ENCODE data around the gene LCK. TPM values are rescaled to one million over a fixed set of nuclear protein-coding genes. Genes with fewer than 3 reads are reported as not detected.

The LCK gene
- total and polyA plus RNA-seq, 3 experiments from 2014 or later: 288 to 937 (median 297) TPM

DNA sequence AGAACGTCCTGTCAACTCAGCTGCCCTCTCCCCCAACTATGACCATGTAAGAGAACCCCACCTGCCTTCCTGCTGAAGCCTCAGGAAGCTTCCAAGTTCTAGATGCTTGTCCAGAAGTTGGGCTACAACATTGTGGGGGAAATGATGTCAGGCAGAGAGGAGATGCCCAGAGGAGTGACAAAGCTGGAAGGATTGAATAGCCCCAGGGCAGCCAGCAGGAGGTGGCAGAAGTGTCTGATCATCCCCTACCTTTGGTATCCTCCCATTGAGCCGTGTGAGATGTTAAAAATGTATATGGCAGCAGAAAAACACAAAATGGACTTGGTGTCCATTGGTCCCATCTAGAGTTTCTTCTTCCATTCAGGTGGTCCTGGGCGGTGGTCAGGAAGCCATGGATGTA, 22.3 kb upstream of the LCK start:
- Histone ChIP-seq H3K9me3 (ENCODE audit: low read length) (no peaks in the 10 kb centered on the region), H3K27ac (ENCODE audit: low read depth, low read length) (no peak overlapping the region), H3K27me3 (ENCODE audit: insufficient read depth, low read length, poor library complexity, severe bottlenecking) (no peaks in the 10 kb centered on the region), H3K36me3 (ENCODE audit: insufficient read depth, low read length) (peaks cover 35% of the 10 kb centered on the region), H3K4me3 (ENCODE audit: low read length) (no peak overlapping the region), H3K4me1 (ENCODE audit: insufficient read depth, low read length) (peaks cover 7% of the 10 kb centered on the region)
- H3K27ac Mint-ChIP-seq: peak overlapping the region in 6 of 8 donors; percentile 6 to 54 (median 24)
- no peaks in the 10 kb centered on the region for H3K9me3 Mint-ChIP-seq
- peaks cover 5 to 66% (median 18%) of the 10 kb centered on the region in 3 donors for H3K36me3 Mint-ChIP-seq
- ChIA-PET POLR2A (interaction anchor here (1.3 kb wide), 1 partner anchor 46 kb away, joined by 4 read pairs; no protein-coding TSS in a partner anchor), CTCF (interaction anchor here (1.3 to 3.7 kb wide), 3 partner anchors 12 to 20 kb away, joined by 4 to 27 read pairs (median 9); no protein-coding TSS in a partner anchor)
- H3K4me3 Mint-ChIP-seq: no peak overlapping the region
- peaks cover 12 to 21% (median 20%) of the 10 kb centered on the region in 3 donors for H3K4me1 Mint-ChIP-seq
- no peaks in the 10 kb centered on the region for H3K27me3 Mint-ChIP-seq
- DNase-seq: no peak

DNA sequence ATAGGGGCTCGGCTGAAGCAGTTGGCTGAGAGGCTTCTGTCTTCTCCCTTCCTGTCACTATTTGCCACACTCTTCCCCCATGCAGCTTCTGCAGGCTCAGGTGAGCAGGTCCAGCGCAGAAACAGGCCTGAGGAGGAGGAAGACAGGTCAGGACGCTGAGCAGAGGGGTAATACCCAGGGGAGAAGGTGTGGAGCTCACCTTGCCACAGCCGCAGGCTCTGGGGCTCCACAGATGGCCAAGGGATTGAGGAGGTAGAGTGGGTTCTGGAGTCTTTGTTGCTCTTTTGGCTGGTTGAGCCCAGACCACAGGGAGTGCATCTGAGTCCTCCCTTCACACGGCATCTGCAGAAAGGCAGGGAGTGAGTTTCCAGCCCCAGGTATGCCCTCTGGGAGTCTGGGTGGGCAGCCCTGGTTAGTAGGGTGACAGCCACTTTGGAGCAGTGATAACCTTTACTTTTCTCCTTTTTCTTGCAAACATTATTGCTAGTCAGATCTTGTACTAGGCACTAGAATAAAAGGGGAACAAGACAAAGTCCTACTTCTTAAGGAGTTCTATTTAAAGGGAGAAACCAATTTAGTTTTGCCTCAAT, 19.1 kb upstream of the LCK start:
- Mint-ChIP-seq H3K4me3 (no peak overlapping the region), H3K36me3 (peaks cover 5 to 46% (median 14%) of the 10 kb centered on the region in 3 donors), H3K4me1 (peaks cover 4 to 13% (median 5%) of the 10 kb centered on the region in 3 donors), H3K27me3 (no peaks in the 10 kb centered on the region), H3K9me3 (no peaks in the 10 kb centered on the region), H3K27ac (peak overlapping the region in 2 of 8 donors; percentile 39 to 61)
- peaks cover 23% of the 10 kb centered on the region for H3K36me3 ChIP-seq (ENCODE audit: insufficient read depth, low read length)
- H3K27ac ChIP-seq (ENCODE audit: low read depth, low read length): no peak overlapping the region
- POLR2A ChIA-PET: no interaction called here
- no peaks in the 10 kb centered on the region for H3K9me3 ChIP-seq (ENCODE audit: low read length)
- CTCF ChIA-PET: interaction anchor here (1.2 to 2.5 kb wide), 3 partner anchors 9 to 16 kb away, joined by 3 to 8 read pairs (median 4); no protein-coding TSS in a partner anchor
- no peaks in the 10 kb centered on the region for H3K4me1 ChIP-seq (ENCODE audit: insufficient read depth, low read length)
- no peaks in the 10 kb centered on the region for H3K27me3 ChIP-seq (ENCODE audit: insufficient read depth, low read length, poor library complexity, severe bottlenecking)
- DNase-seq: no peak
- no peak overlapping the region for H3K4me3 ChIP-seq (ENCODE audit: low read length)

DNA sequence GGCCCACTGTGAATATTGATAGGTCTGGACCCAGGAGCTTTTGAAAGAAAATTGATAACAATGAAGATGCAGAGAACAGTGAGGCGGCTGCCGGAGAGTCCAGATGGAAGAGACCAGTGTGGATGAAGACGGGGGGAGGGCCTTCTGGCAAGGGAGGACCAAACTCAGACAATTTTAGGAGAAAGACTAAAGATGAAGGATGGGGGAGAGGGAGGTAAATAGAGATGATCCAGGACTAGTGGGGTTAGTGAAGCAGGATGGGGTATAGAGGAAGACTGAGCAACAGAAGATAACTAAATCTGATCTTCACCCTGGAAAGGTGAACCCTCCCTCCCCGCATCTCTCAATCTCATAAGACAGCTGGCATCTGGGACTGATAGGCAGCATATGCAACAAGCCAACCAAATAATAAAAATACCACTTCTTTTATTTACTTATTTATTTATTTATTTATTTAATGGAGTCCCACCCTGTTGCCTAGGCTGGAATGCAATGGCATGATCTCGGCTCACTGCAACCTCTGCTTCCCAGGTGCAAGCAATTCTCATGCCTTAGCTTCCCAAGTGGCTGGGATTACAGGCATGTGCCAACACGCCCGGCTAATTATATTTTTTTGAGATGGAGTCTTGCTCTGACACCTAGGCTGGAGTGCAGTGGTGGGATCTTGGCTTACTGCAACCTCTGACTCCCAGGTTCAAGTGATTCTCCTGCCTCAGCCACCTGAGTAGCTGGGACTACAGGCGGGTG, 18.3 kb upstream of the LCK start:
- Mint-ChIP-seq H3K36me3 (peaks cover 5 to 39% (median 10%) of the 10 kb centered on the region in 3 donors), H3K9me3 (no peaks in the 10 kb centered on the region), H3K4me1 (peaks cover 1 to 12% (median 3%) of the 10 kb centered on the region in 3 donors), H3K27ac (peak overlapping the region in 2 of 8 donors; percentile 39 to 48), H3K4me3 (no peak overlapping the region), H3K27me3 (no peaks in the 10 kb centered on the region)
- CTCF ChIA-PET: interaction anchor here (1.9 to 2.5 kb wide), 2 partner anchors 8 to 16 kb away, joined by 4 to 8 read pairs; no protein-coding TSS in a partner anchor
- Histone ChIP-seq H3K4me1 (ENCODE audit: insufficient read depth, low read length) (no peaks in the 10 kb centered on the region), H3K36me3 (ENCODE audit: insufficient read depth, low read length) (peaks cover 18% of the 10 kb centered on the region), H3K4me3 (ENCODE audit: low read length) (no peak overlapping the region), H3K27ac (ENCODE audit: low read depth, low read length) (no peak overlapping the region), H3K9me3 (ENCODE audit: low read length) (no peaks in the 10 kb centered on the region), H3K27me3 (ENCODE audit: insufficient read depth, low read length, poor library complexity, severe bottlenecking) (no peaks in the 10 kb centered on the region)
- DNase-seq: no peak
- POLR2A ChIA-PET: interaction anchor here (0.6 kb wide), 1 partner anchor 105 kb away, joined by 7 read pairs; no protein-coding TSS in a partner anchor

DNA sequence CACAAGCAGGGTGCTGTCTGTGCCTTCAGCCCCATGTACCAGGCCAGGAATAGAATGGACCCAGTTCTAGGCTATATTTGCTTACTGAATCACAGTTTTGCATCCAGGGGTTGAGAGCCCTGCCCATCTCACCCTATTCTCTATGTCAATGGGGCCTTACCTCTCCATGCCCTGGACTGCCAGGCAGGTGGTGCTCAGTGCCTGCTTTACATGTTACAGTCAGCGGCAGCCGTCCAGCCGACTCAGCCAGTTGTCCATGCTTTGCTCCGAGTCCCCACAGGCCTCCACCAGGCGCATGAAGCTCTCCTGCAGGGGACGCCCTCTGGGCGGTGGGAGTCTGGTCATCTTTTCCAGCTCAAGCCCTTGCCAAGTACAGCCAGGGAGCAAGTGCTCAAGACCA, 16.3 kb upstream of the LCK start:
- peaks cover under 1% of the 10 kb centered on the region for H3K4me1 ChIP-seq (ENCODE audit: insufficient read depth, low read length)
- no peak for DNase-seq
- peaks cover 7% of the 10 kb centered on the region for H3K36me3 ChIP-seq (ENCODE audit: insufficient read depth, low read length)
- ChIA-PET POLR2A (interaction anchor here (0.6 kb wide), 1 partner anchor 39 kb away, joined by 3 read pairs; no protein-coding TSS in a partner anchor), CTCF (interaction anchor here (1.2 to 7.2 kb wide), 3 partner anchors 14 to 19 kb away, joined by 5 to 77 read pairs (median 6); partner anchors contain the start of genes FAM167B and LCK)
- no peaks in the 10 kb centered on the region for H3K27me3 ChIP-seq (ENCODE audit: insufficient read depth, low read length, poor library complexity, severe bottlenecking)
- Mint-ChIP-seq H3K36me3 (peaks cover 0 to 22% (median 0%) of the 10 kb centered on the region in 3 donors), H3K4me1 (peaks cover 0 to 5% (median 3%) of the 10 kb centered on the region in 3 donors), H3K27ac (no peak overlapping the region), H3K4me3 (no peak overlapping the region), H3K9me3 (no peaks in the 10 kb centered on the region), H3K27me3 (no peaks in the 10 kb centered on the region)
- no peak overlapping the region for H3K4me3 ChIP-seq (ENCODE audit: low read length)
- no peaks in the 10 kb centered on the region for H3K9me3 ChIP-seq (ENCODE audit: low read length)
- no peak overlapping the region for H3K27ac ChIP-seq (ENCODE audit: low read depth, low read length)

DNA sequence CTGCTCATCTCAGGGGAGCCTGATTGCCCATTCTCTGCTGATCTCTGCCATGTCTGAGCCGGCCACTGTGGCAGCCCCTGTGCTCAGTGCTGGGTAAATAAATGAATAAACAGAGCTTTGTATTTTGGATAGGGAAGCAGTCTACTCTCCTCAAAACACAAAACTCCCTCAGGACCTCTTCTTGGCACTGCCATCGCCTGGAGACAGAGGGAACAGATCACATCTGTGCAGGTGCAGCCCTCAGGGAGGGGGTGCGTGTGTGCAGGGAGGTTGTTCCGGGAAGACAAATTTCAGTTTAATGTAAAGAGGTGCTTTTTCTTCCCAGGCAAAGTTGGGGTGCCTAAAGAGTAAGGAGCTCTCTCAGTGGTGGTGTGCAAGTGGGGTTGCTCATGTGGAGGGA, 11.7 kb upstream of the LCK start:
- Mint-ChIP-seq H3K9me3 (no peaks in the 10 kb centered on the region), H3K4me3 (peak overlapping the region; percentile 89 to 94 (median 92)), H3K27ac (peak overlapping the region in 2 of 8 donors; percentile 68 to 89), H3K4me1 (peaks cover 5 to 32% (median 6%) of the 10 kb centered on the region in 3 donors), H3K27me3 (no peaks in the 10 kb centered on the region), H3K36me3 (peaks cover 0 to 2% (median 0%) of the 10 kb centered on the region in 3 donors)
- Histone ChIP-seq H3K4me3 (ENCODE audit: low read length) (no peak overlapping the region), H3K9me3 (ENCODE audit: low read length) (no peaks in the 10 kb centered on the region), H3K27ac (ENCODE audit: low read depth, low read length) (no peak overlapping the region), H3K36me3 (ENCODE audit: insufficient read depth, low read length) (no peaks in the 10 kb centered on the region), H3K27me3 (ENCODE audit: insufficient read depth, low read length, poor library complexity, severe bottlenecking) (no peaks in the 10 kb centered on the region), H3K4me1 (ENCODE audit: insufficient read depth, low read length) (peaks cover 16% of the 10 kb centered on the region)
- CTCF ChIA-PET: interaction anchor here (1.4 to 7.2 kb wide), 7 partner anchors 10 to 133 kb away, joined by 4 to 77 read pairs (median 9); partner anchors contain the start of genes FAM167B, HDAC1 and LCK
- POLR2A ChIA-PET: interaction anchor here (0.6 to 2.6 kb wide), 4 partner anchors 35 to 96 kb away, joined by 3 to 17 read pairs (median 6); partner anchors contain the start of genes HDAC1 and MARCKSL1
- DNase-seq: no peak

DNA sequence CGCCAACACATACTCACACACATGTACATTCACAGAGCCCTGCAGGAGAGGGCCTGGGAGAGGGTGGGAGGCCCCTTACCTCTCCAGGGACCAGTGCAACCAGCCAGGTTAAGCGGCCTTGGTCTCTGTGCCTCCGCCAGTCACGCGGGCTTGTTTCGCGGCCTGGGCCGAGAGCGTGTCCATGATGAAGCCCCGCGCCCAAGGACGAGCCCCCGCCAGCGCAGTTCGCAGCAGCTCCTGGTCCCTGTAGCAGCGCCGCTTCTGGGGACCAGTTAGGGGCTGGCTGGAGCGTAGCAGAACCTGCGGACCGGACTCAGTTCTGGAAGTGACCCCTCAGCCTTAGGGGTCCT, 11.3 kb upstream of the LCK start:
- peak overlapping the region; percentile 89 to 94 (median 92) for H3K4me3 Mint-ChIP-seq
- DNase-seq: no peak
- peaks cover 0 to 2% (median 0%) of the 10 kb centered on the region in 3 donors for H3K36me3 Mint-ChIP-seq
- POLR2A ChIA-PET: interaction anchor here (0.6 to 2.6 kb wide), 9 partner anchors 9 to 96 kb away, joined by 3 to 31 read pairs (median 4); partner anchors contain the start of genes CCDC28B, HDAC1, LCK and MARCKSL1
- H3K27ac ChIP-seq (ENCODE audit: low read depth, low read length): no peak overlapping the region
- H3K4me1 Mint-ChIP-seq: peaks cover 5 to 32% (median 6%) of the 10 kb centered on the region in 3 donors
- no peaks in the 10 kb centered on the region for H3K36me3 ChIP-seq (ENCODE audit: insufficient read depth, low read length)
- no peaks in the 10 kb centered on the region for H3K27me3 ChIP-seq (ENCODE audit: insufficient read depth, low read length, poor library complexity, severe bottlenecking)
- peaks cover 16% of the 10 kb centered on the region for H3K4me1 ChIP-seq (ENCODE audit: insufficient read depth, low read length)
- H3K27me3 Mint-ChIP-seq: no peaks in the 10 kb centered on the region
- peak overlapping the region in 2 of 8 donors; percentile 71 to 88 for H3K27ac Mint-ChIP-seq
- CTCF ChIA-PET: interaction anchor here (0.7 to 7.2 kb wide), 21 partner anchors 8 to 138 kb away, joined by 3 to 77 read pairs (median 5); partner anchors contain the start of genes CCDC28B, FAM167B, HDAC1 and LCK
- no peaks in the 10 kb centered on the region for H3K9me3 ChIP-seq (ENCODE audit: low read length)
- no peaks in the 10 kb centered on the region for H3K9me3 Mint-ChIP-seq
- peak overlapping the region; percentile 96 for H3K4me3 ChIP-seq (ENCODE audit: low read length)

DNA sequence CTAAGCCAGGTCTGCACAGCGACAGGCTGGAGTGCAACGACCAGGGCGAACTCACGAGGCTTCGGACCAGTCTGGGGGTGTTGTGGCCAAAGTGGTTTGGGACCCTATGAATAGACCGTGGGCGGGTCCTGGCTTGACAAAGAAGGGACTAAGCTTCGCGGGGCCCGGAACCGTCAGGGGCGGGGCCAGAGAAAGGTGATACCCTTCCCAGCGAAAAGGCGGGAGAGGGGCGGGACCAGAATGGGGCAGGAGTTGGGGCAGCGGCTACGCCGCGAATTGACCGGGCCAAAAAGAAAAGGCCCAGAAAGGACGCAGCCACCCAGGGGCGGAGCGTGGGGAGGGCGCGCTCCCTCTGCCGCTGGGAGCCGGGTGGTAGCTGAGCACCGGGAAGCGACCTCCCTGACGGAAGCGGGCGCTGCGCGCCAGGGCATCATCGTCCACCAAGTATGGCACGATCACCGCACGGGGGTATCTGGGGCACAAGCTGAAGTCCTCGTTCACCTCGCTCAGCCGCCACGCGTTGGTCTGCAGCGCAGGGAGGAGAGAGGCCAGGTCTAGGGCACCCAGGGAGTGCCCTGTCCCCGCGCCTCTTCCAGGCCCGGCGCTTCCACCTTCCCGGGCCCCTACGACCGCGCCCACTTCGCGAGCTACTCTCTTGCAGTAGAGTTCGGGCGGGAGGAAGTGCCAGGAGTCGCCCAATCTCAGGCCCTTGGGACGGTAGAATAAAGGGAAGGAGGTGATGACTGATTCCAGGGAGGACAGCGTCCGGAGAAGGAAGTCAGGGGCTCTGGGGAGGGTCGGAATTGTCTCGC, 10.7 kb upstream of the LCK start:
- Mint-ChIP-seq H3K36me3 (peaks cover 0 to 2% (median 0%) of the 10 kb centered on the region in 3 donors), H3K27me3 (no peaks in the 10 kb centered on the region), H3K4me1 (peaks cover 5 to 32% (median 6%) of the 10 kb centered on the region in 3 donors), H3K9me3 (no peaks in the 10 kb centered on the region), H3K4me3 (peak overlapping the region; percentile 89 to 94 (median 92)), H3K27ac (peak overlapping the region in 7 of 8 donors; percentile 56 to 88 (median 80))
- peak; percentile 58 to 76 (median 62) for DNase-seq
- CTCF ChIA-PET: interaction anchor here (0.7 to 7.2 kb wide), 35 partner anchors 8 to 137 kb away, joined by 3 to 77 read pairs (median 4); partner anchors contain the start of genes CCDC28B, FAM167B, HDAC1 and IQCC
- H3K27ac ChIP-seq (ENCODE audit: low read depth, low read length): peak overlapping the region; percentile 24
- peaks cover 16% of the 10 kb centered on the region for H3K4me1 ChIP-seq (ENCODE audit: insufficient read depth, low read length)
- H3K4me3 ChIP-seq (ENCODE audit: low read length): peak overlapping the region; percentile 96
- POLR2A ChIA-PET: interaction anchor here (0.5 to 2.6 kb wide), 16 partner anchors 8 to 143 kb away, joined by 3 to 31 read pairs (median 4); partner anchors contain the start of genes CCDC28B, HDAC1, LCK and MARCKSL1
- H3K27me3 ChIP-seq (ENCODE audit: insufficient read depth, low read length, poor library complexity, severe bottlenecking): no peaks in the 10 kb centered on the region
- H3K9me3 ChIP-seq (ENCODE audit: low read length): no peaks in the 10 kb centered on the region
- no peaks in the 10 kb centered on the region for H3K36me3 ChIP-seq (ENCODE audit: insufficient read depth, low read length)

All from CD8-positive, alpha-beta memory T cell (primary cell).